PC-9 (cell line): Measurements from ENCODE around the gene SLC17A1.

Experiments used
- EZH2 ChIP-seq: fragments of 200-600 bp; sonication (generic); IDR thresholded peaks from 2 replicates; pipeline ENCODE4 v1.8.0; 2017; ENCODE audit warnings: antibody characterized with exemption, low read depth
- TF ChIP-seq, protein P1 (sequence below): fragments of 200-600 bp; sonication (generic); conservative IDR thresholded peaks from 2 replicates; pipeline ENCODE4 v1.6.1; 2017; ENCODE audit warnings: mixed run types, antibody characterized with exemption, mild to moderate bottlenecking, moderate library complexity

DNA sequence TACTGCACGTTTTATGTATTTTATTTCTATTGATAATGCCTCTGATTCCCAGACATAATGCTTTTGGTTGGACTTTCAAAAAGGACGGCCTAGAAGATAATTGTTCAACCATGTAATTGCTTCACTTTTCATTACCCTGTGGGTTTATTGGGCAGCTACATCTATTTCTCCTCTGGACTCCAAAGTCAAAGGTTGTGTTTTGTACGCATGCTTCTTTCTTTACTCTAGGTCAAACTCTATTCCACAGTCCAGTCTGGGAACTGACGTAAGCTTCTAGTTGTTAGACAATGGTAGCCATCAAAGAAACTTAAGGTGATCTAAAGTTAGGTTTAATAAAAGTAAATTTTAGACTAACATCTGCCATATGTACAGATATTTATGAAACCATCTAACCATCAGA lies 48.7 kb upstream of the SLC17A1 start:
- TF ChIP-seq, protein P1, sequence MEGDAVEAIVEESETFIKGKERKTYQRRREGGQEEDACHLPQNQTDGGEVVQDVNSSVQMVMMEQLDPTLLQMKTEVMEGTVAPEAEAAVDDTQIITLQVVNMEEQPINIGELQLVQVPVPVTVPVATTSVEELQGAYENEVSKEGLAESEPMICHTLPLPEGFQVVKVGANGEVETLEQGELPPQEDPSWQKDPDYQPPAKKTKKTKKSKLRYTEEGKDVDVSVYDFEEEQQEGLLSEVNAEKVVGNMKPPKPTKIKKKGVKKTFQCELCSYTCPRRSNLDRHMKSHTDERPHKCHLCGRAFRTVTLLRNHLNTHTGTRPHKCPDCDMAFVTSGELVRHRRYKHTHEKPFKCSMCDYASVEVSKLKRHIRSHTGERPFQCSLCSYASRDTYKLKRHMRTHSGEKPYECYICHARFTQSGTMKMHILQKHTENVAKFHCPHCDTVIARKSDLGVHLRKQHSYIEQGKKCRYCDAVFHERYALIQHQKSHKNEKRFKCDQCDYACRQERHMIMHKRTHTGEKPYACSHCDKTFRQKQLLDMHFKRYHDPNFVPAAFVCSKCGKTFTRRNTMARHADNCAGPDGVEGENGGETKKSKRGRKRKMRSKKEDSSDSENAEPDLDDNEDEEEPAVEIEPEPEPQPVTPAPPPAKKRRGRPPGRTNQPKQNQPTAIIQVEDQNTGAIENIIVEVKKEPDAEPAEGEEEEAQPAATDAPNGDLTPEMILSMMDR, result no peak
- TF ChIP-seq EZH2, result no peak
